Activated CD4-positive, CD25-positive, alpha-beta regulatory T cell treated with anti-CD3 and anti-CD28 coated beads, Interleukin-2, amount 50 U/mL, for 72 hours (primary cell): ENCODE measurements around the gene PSTPIP1.
A peak's percentile ranks its signal among the peaks of the same experiment; 100 is the strongest.

Experiments used
- DNase-seq: peaks from one replicate; pipeline ENCODE4 v3.0.0; 2021

PSTPIP1 gene

DNA sequence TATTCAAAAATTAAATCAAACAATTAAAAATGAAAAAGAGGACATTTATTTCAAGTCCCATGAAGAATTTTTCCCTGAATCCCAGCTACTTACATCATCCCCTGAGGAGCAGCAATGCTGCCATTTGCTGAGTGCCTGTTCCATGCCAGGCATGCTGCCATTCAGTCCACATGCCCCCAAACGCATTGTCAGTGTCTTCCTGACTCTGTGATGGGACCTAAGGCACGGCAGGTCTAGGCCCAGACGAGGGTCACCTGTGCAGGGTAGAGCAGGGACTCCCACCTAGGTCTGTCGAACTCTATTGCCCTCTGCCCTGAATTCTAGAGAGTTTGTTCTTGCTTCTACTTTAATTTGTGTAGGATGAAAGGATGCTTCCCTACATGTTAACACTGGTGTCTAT is 7.0 kb downstream of the PSTPIP1 start:
- DNase-seq = no peak

DNA sequence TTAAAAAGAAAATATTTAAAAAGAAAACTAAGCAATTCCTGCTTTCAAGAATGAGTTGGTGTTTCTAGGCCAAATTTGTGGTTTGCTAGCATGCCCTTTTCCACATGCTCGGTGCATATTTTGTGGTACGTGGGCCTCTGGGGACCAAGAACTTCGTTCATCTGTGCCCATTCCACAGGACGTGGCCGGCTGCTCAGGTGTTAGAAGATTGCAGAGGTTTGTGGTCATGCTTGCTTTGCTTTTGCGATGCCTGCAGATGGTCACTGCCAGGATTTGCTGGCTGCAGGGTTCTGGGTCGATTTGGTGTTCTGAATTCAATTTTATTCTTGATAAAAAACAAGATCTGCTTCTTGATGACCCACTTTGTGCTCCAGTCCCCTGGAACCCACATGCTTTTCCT is 7.5 kb downstream of the PSTPIP1 start:
- DNase-seq = no peak

DNA sequence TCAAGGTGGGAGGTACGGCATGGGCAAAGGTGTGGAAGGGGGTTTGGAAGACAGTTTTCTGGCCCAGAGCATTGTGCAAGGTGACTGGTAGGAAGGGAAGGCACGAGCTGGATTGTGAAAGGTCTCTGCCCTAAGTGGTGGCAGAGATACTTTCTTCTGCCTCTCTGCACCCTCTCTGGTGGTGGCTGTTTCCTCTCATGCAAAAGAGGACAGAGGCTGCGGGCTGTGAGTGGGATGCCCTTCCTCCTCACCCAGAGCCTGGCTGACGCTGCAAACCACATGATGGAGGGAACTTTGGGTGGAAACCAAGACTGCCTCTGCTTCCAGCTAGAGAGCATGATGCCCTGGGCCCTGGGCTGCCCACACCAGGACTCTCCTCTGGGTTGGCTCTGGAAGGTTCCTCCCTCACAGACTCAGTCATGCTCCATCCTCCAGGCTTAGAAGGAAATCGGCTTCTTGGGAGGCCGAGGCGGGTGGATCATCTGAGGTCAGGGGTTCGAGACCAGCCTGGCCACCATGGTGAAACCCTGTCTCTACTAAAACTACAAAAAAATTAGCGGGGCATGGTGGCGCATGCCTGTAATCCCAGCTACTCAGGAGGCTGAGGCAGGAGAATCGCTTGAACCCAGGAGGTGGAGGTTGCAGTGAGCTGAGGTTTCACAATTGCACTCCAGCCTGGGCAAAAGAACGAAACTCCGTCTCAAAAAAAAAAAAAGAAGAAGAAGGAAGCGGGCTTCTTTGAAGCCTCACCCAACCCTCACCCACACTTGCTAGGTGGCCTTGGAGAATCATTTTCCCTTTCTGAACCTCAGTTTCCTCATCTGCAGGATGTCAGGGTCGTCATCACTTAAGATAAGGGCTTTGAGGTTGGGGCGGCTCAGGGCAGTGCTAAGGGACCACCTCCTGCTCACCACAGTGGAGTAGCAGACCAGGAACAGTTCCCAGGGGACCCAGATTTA is 8.3 kb downstream of the PSTPIP1 start:
- no peak for DNase-seq

DNA sequence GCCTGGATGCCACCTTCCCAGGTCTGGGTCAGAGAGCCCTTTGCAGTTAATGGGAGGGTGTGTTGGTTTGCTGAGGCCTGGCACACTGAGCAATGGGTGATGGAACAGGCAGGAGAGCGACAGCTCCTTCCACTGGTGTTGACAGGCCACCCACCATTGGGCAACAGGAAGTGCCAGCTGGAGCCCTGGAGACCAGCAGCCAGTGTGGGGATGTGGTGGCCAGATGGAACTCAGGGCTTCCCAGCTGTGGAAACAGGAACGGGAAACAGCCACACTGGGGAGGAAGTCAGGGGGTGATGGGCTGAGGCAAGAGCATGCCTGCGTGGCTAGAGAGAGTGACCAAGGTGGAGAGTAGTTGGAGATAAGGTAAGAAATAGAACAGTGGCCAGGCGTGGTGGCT is 9.3 kb downstream of the PSTPIP1 start:
- DNase-seq = no peak

DNA sequence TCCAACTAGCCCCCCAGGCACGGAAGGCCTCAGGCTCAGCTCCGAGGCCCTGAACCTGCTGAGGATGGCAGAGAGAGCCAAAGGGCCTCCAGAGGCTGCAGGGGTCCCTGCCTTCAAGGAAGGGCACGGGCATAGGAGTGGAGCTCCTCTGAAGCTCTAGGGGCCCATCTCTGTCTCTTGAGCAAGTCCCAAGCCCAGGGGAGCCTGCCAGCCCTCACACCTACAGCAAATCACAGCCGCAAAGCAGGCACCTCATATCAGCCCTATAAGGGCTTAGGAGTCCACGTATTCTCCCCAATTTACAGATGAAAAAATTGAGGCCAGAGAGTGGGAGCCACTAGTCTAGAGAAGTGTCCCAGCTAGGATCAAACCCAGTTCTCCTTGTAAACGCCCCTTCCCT is 14.2 kb downstream of the PSTPIP1 start:
- no peak for DNase-seq

DNA sequence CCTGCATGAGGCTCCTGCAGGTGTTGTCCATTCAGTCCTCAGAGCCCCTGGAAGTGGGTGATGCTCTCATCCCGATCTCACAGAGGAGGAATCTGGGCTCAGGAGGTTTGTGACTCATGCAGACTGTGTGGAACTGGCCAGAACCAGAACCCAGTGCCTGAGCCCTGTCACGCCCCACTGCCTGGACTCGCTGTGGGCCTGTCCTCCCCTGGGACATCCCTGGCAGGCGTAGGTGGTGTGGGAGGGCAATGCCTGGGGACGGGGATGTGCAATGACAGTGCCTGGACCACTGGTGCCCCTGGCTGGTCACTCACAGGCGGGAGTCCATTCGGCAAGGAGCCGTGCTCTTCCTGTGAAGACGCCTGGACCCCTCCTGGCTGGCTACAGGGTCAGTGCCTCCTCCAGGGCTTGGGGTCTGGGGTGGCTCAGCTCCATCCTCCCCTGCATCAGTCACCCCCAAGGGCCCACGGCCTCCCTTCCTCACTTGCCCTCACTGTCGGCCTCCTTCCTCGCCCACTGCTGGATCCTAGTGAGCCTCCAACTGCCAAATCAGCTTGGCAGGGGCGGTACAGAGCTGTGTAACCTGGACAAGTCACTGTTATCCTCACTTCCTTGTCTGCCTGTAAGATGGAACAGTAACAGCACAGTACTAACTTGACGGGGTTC is 14.9 kb downstream of the PSTPIP1 start:
- DNase-seq = no peak

DNA sequence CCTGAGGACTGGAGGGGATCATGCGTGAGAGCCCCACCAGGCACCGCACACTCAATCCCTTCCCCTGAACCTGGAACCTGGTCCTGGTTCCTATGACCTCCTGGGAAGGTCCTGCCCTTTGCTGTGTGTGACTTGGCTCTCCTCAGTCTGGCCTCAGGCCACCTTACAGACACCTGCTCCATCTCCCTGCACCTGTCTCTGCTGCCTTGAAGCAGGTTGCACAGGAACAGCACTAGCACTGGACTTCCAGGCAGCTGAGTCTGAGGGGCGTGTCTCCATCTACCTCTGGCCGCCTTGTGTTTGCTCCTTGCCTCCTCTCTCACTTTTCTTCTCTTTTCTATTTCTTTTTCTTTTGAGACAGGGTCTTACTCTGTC is 15.4 kb downstream of the PSTPIP1 start:
- DNase-seq = no peak

DNA sequence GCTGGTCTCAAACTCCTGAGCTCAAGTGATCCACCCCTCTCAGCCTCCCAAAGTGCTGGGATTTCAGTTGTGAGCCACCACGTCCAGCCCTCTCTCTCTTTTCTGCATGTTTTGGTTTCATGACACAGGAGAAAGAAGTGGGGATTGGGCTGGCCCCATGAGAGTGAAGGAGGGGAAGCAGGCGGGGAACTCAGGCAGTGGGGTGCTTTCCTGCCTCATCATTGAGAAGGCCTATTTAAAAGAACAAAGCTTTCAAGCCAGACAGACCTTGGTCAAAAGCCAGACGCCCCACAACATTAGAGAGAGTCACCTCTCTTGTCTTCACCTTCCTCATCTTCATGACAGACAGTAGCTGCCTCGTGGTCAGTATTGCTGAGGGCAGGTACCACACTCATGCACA is 15.9 kb downstream of the PSTPIP1 start:
- no peak for DNase-seq

DNA sequence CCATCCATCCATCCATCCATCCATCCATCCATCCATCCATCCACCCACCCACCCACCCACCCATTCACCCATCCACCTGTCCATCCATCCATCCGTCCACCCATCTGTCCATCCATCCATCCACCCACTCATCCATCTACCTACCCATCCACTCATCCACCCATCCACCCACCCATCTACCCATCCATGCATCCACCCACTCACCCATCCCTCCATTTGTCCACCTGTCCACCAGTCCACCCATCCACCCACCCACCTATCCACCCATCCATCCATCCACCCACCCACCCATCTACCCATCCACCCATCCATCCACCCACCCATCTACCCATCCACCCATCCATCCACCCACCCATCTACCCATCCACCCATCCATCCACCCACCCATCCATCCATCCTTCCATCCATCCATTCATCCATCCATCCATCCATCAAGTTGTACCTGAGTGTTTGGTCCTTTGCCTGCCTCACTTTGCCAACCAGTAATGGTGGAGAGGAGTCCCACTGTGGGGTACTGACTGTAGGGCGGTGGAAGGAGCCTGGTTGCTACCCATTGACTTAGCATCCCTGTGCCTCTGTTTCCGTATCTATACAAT is 17.3 kb downstream of the PSTPIP1 start:
- DNase-seq = no peak

DNA sequence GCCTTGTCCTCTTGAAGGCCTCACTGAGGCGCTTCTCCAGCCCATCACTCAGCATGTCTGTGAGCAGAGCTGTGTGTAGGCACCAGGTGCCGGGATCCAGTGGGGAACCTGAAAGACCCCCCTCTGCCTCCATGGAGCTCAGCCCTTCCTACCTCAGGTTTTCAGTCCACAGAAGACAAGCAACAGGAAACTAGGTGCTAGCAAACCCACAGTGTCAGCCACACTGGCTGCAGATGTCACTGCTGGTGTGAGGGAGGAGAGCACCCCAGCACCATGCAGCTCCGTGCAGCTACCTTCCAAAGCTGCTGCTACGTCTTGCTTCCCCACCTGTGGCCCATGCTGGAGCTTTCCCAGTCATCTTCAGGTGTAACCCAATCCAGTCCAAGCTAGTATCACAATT is 17.9 kb downstream of the PSTPIP1 start:
- DNase-seq = no peak

DNA sequence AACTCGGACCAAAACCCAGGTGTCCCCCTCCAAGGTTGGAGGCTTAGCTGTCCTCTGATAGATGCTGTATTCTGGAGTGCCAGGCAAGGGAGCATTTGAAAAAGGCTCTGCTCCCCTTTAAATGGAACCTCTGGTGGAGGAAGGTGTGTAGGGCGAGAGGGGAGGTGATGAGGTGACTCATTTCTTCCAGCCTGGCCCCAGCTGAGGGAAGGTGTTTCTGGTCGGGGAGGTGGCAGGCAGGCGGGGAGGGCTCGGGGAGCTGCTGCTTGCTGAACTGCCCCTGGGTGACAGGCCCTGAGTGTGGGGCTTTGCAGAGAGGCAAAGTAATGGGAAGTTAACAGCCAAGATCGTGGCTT is 18.8 kb downstream of the PSTPIP1 start:
- DNase-seq = peak; percentile 68

DNA sequence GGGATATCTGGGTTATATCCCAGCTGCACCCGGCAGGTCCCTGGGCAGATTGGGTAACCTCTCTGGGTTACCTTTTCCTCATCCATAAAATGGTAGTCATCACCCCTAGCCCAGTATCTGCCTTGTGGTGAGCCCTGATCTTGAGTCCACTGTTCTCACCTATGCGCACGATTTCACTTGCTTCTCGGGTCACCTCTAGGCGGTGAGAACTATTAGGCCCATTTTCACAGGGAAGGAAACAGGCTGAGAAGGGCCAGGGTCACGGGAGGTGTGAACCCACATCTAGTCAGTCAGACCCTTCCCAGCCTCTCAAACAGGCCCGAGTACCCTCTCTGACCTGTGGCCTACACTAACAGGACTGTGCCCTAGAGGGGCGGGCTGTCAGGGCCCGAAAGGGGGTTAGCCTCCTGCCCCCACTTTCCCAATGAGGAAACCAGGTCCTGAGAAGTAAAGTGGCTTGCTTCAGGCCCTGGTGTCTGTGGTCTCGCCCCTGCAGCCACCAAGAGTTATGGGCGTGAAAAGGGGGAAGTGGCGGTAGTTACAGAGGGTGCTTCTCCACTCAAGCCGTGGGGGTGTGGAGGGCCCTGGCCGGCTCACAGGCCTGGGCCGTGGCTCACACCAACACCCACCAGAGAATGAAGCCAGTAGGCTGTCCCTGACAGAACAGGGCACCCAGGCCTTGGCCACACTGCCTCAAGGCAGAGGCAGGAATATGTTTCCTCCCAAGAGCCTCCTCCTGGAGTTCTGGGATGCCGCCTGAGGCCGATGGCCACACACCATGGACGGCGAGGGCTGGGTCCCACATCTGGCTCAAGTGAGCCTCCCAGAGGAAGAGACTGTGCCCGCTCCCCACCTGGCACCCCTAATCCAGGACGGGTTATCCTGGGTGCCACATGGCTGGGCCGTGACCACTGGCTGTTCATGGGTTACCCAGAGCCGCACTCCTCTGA is 19.5 kb downstream of the PSTPIP1 start:
- no peak for DNase-seq

DNA sequence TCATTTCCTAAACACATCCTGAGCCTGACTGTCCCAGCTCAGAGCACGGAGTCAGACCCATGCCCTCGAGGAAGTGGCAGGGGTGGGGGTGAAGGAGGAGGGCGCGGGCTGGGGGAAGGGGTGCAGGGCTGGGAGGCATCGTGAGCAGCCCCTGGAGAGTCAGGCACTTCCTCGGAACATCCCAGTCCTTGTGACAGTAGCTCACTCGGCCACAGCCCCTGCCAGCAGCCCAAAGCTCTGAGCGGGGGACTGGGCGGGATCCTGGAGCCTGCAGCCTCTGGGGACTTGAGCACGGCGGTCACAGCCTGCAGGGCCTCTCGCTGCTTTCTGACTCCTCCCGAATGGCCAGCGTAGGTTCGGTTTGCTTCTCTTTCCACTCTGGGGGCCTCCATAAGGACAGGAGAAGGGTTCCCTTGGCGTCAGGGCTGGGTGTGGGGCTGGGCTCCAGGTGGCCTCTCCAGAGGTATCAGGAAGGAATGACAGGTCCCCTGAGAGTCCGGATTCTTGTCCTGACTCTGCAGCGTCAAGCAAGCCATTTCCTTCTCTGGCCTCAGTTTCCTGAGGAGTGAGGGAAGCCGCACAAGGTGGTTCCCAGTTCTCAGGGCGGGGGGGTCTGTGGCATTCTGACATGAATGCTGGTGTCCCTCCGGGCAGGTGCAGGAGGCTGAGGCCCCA is 20.9 kb downstream of the PSTPIP1 start:
- no peak for DNase-seq

DNA sequence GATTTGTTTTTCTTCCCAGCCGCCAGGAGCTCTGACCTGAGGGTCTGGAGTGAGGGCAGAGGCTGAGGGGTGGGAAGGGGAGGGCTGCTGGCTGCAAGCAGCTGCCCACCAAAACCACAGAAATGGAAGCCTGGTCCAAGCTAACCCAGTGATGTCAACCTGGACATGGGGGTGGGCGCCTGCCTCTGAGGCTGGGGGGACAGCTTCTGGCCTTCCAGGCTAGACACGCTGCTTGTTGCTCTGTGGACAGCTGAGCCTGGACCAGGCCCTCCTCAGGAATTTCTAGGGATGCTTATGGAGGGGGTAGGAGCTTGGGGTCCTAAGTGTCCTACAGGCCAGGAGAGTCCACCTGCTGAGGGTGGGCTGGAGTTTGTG is 21.4 kb downstream of the PSTPIP1 start:
- no peak for DNase-seq

DNA sequence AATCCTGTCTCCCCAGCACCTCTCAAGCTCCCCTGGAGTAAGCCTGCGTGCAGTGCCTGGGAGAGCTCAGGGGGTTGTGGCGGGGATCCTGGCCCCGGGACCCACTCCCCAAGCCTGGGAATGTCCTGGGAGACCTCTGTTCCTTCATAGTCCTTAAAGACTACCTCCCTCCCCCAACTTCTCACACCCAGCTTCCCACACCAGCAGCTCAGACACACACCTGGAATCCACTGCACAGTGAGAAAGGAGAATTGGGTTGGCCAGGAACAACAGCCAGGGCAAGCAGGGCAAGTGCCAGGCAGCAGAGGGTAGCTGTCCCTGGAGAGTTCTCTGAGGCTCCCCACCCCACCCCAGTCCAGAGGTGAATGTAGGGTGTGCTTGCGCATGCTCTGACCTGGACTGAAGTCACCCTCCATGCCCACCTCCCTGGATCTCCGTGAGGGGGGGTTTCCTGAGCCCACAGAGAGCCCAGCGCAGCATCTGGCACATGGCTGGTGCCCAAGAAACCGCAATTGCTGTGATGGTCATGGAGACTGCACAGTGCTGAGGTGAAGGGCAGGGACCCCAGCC is 22.2 kb downstream of the PSTPIP1 start:
- no peak for DNase-seq

DNA sequence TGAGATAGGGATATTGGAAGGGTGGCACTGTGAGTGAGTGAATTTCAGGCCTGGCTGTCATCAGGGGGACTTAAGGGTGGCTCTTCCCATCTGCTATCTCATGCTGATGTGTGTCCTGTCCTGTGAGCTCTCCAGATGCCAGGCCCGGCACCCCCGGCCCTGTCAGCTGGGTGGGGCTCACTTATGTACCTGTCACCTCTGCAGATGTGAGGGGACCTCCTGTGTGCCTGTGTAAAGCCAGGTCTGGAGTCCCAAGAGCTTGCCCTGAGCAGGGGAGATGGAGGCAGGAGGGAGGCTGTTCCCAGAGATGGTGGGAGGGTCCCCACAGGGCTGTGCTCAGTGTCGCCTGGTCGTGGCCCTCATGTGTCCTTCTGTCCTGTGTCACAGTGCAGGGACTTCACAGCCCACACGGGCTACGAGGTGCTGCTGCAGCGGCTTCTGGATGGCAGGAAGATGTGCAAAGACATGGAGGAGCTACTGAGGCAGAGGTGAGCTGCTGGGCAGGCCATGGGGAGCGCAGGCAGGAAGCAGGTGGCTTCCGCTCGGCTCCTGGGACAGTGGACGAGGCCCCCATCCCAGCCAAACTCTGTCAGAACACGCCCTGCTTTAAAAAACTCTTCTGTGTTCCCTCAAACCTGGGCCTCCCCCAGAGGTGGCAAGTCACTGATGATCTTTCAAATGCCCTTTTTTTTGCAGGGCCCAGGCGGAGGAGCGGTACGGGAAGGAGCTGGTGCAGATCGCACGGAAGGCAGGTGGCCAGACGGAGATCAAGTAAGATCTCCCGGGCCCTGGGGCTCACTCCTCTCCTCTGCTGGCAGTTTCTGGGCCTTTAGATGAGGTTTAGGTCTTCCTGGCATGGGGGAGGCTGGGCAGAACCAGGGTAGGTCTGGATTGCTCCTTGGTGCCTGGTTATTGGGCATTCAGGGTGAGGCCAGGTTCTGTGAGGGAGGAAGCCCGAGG is 23.1 kb downstream of the PSTPIP1 start:
- DNase-seq = no peak

DNA sequence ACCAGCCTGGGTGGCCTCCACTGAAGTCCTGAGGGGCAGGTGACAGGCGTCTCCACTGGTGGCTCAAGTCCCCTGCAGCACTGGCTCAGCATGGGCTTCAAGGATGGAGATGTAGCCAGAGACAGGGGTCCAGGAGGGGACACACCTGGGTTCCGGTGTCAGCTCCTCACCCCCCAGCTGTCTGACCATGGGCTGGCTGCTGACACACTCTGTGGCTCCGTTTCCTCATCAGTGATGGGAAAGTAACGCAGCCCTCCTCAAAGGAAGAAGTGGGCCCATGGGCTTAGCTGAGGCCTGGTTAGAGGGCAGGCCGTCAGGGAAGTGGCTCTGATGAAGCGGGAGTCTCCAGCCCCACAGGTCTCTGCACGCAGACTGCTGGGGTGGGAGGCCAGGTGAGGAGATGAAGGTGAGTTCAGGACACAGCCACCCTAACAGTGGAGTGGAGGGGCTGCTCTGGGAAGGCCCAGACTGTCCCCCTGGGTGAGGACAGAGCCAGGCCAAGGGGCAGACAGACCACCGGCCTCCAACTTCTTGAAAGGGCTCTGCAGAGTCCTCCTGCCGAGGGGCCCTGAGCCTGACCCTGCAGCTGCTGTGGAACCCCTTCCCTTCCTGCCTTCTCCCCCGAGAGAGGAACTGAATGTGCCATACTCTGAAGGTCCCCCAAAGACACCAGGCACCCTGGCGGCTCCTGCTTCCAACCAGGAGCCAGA is 24.0 kb downstream of the PSTPIP1 start:
- no peak for DNase-seq

DNA sequence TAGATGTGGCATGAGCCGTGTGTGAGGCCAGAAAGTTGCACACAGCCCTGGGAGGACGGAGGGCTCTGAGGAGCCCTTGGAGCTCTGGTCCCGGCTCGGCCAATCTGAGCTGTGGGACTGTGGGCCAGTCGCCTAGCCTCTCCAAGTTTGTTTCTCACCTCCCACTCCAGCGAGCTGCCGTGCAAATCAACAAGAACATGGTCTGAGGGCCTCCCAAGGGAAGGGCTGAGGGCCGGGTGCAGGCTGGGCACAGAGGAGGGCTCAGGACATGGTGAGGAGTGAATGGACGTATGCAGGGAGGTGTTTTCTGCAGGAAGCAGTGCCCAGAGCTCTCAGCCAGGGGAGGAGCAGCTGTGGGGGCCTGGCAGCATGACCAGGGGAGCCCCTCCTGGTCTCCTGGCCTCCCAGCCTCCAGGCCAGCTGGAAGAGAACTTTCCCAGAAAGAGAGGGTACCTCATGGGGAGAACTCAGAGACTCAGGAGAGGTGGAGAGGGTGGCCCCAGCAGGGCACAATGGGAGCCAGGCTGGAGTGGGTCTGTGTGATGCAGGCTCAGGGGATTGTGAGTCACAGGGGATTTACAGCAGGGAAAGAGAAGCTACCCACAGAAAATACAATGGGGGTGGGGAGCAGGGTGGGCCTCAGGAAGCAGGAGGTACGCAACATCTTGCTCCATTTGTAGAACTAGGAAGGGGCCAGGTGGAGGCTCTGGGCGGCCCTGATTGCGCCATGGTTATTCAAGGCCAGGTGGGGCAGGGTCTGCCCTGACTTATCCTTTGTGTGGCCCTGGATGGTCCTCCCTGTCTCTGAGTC is 24.8 kb downstream of the PSTPIP1 start:
- DNase-seq = no peak
